DND-41 (cell line): Measurements from ENCODE around the gene PAXIP1.

ENCODE experiments used
- ATAC-seq: fragments of 200-7000 bp; cut with Tn5 transposase; 3 replicates; pipeline ENCODE4 v1.9.1; 2021; ENCODE audit warnings: low read depth; ENCODE audit not compliant: insufficient read depth
- DNase-seq: peaks from one replicate; pipeline ENCODE4 v3.0.0-alpha.2; 2020
- H2AFZ ChIP-seq: 2 replicates; pipeline ENCODE4 v1.6.0; 2012; ENCODE audit warnings: low read depth, low read length
- H3K27ac ChIP-seq: 2 replicates; pipeline ENCODE4 v1.5.1; 2012; ENCODE audit warnings: low read length, inconsistent platforms
- H3K27me3 ChIP-seq: fragments of 200-600 bp; sonication (generic); 2 replicates; pipeline ENCODE4 v1.6.0; 2012; ENCODE audit warnings: low read length, mild to moderate bottlenecking, inconsistent platforms; ENCODE audit not compliant: insufficient read depth, poor library complexity
- H3K36me3 ChIP-seq: 2 replicates; pipeline ENCODE4 v1.5.1; 2012; ENCODE audit warnings: low read length, inconsistent platforms; ENCODE audit not compliant: insufficient read depth
- H3K4me1 ChIP-seq: 2 replicates; pipeline ENCODE4 v1.5.1; 2012; ENCODE audit warnings: mild to moderate bottlenecking, low read length; ENCODE audit not compliant: insufficient read depth
- H3K4me2 ChIP-seq: 2 replicates; pipeline ENCODE4 v1.6.0; 2012; ENCODE audit warnings: mild to moderate bottlenecking, moderate library complexity, low read length, inconsistent platforms; ENCODE audit not compliant: insufficient read depth
- H3K4me3 ChIP-seq, 2 experiments: fragments of 200-600 bp in 1 of 2; shearing (Covaris generic) in 1 of 2; 2 replicates each; pipeline ENCODE4 v1.5.1; 2012 to 2016; ENCODE audit warnings: inconsistent platforms in 2 of 2, low read length in 2 of 2, mild to moderate bottlenecking in 2 of 2, low read depth in 1 of 2, moderate library complexity in 1 of 2
- H3K79me2 ChIP-seq: 2 replicates; pipeline ENCODE4 v1.6.0; 2012; ENCODE audit warnings: low read length, inconsistent platforms; ENCODE audit not compliant: insufficient read depth
- H3K9ac ChIP-seq: 2 replicates; pipeline ENCODE4 v1.6.0; 2012; ENCODE audit warnings: low read depth, mild to moderate bottlenecking, inconsistent platforms, low read length, moderate library complexity
- H3K9me3 ChIP-seq: 2 replicates; pipeline ENCODE4 v1.5.1; 2012; ENCODE audit warnings: low read length, moderate library complexity, mild to moderate bottlenecking, inconsistent platforms; ENCODE audit not compliant: insufficient read depth, severe bottlenecking
- H4K20me1 ChIP-seq: 2 replicates; pipeline ENCODE4 v1.6.0; 2012; ENCODE audit warnings: low read length; ENCODE audit not compliant: insufficient read depth
- CTCF ChIP-seq: IDR thresholded peaks from 2 replicates; pipeline ENCODE4 v1.5.1; 2012; ENCODE audit warnings: borderline replicate concordance, low read length, moderate library complexity, mild to moderate bottlenecking; ENCODE audit not compliant: poor library complexity, severe bottlenecking; ENCODE audit errors: extremely low read depth
- EZH2 ChIP-seq: IDR thresholded peaks from 3 replicates; pipeline ENCODE4 v1.6.1; 2012; ENCODE audit warnings: borderline replicate concordance, low read depth, mild to moderate bottlenecking, moderate library complexity, low read length, inconsistent platforms; ENCODE audit not compliant: severe bottlenecking

Gene PAXIP1

GRCh38 chr7:155003376-155004214 lies 671 bp upstream of the PAXIP1 start:
- Histone ChIP-seq H3K9me3 (no peaks in the 10 kb centered on the region), H2AFZ (peak overlapping the region; percentile 98), H3K36me3 (peaks cover 18% of the 10 kb centered on the region), H3K79me2 (peaks cover 58% of the 10 kb centered on the region), H3K4me3 (peak overlapping the region; percentile 37 to 81), H3K4me2 (peak overlapping the region; percentile 73), H3K9ac (peak overlapping the region; percentile 99), H3K27me3 (no peaks in the 10 kb centered on the region), H3K4me1 (peaks cover 46% of the 10 kb centered on the region), H4K20me1 (peaks cover 20% of the 10 kb centered on the region), H3K27ac (peak overlapping the region; percentile 97)
- DNase-seq (peak; percentile 80), ATAC-seq (peak; percentile 70)
- no peak for TF ChIP-seq EZH2
- TF ChIP-seq CTCF = no peak

- Histone ChIP-seq H3K27me3 (no peaks in the 10 kb centered on the region), H2AFZ (peak overlapping the region; percentile 76), H3K4me3 (peak overlapping the region; percentile 80 to 81), H3K9ac (peak overlapping the region; percentile 99), H3K9me3 (no peaks in the 10 kb centered on the region), H3K36me3 (peaks cover 24% of the 10 kb centered on the region), H3K79me2 (peaks cover 63% of the 10 kb centered on the region), H3K4me2 (peak overlapping the region; percentile 77), H3K27ac (peak overlapping the region; percentile 68), H4K20me1 (peaks cover 22% of the 10 kb centered on the region), H3K4me1 (peaks cover 46% of the 10 kb centered on the region)
- ATAC-seq (peak; percentile 47), DNase-seq (no peak)
- no peak for TF ChIP-seq EZH2
- TF ChIP-seq CTCF = no peak
Observed at GRCh38 chr7:155002411-155003091, 373 bp downstream of the PAXIP1 start.

GRCh38 chr7:155001756-155002410 lies 1.0 kb downstream of the PAXIP1 start:
- Histone ChIP-seq H3K4me2 (peak overlapping the region; percentile 77), H3K9me3 (no peaks in the 10 kb centered on the region), H3K27me3 (no peaks in the 10 kb centered on the region), H3K27ac (peak overlapping the region; percentile 68), H3K36me3 (peaks cover 31% of the 10 kb centered on the region), H4K20me1 (peaks cover 26% of the 10 kb centered on the region), H3K4me1 (peaks cover 46% of the 10 kb centered on the region), H3K9ac (peak overlapping the region; percentile 99), H3K4me3 (peak overlapping the region; percentile 80 to 81), H3K79me2 (peaks cover 69% of the 10 kb centered on the region), H2AFZ (peak overlapping the region; percentile 76; the same call in 1 of the 2 replicates)
- ATAC-seq (peak; percentile 34), DNase-seq (peak; percentile 22)
- TF ChIP-seq EZH2 (no peak), CTCF (no peak)
